Fibroblast of lung (primary cell): ENCODE data around the gene PRDM16. TPM values are rescaled to one million over a fixed set of nuclear protein-coding genes. Genes with fewer than 3 reads are reported as not detected.

ENCODE experiments used
- DNase-seq, 2 donors: peaks; one replicate each; pipeline versions ENCODE4 v3.0.0 to v3.0.0-alpha.2; 2010; ENCODE audit warnings: low read depth in 2 of 2
- H2AFZ ChIP-seq: 2 replicates; pipeline ENCODE4 v1.5.1; 2012; ENCODE audit warnings: low read length, control low read depth, inconsistent platforms
- H3K27ac ChIP-seq: 2 replicates; pipeline ENCODE4 v1.5.1; 2011; ENCODE audit warnings: low read length, control low read depth; ENCODE audit not compliant: insufficient read depth
- H3K27me3 ChIP-seq: 2 replicates; pipeline ENCODE4 v1.5.1; 2011; ENCODE audit warnings: mild to moderate bottlenecking, low read length; ENCODE audit not compliant: control insufficient read depth, insufficient read depth
- H3K36me3 ChIP-seq: 2 replicates; pipeline ENCODE4 v1.5.1; 2011; ENCODE audit warnings: low read length; ENCODE audit not compliant: control insufficient read depth, insufficient read depth
- H3K4me1 ChIP-seq: 2 replicates; pipeline ENCODE4 v1.5.1; 2011; ENCODE audit warnings: low read length; ENCODE audit not compliant: control insufficient read depth, insufficient read depth; ENCODE audit errors: extremely low read depth
- H3K4me2 ChIP-seq: 2 replicates; pipeline ENCODE4 v1.5.1; 2011; ENCODE audit warnings: low read length, control low read depth; ENCODE audit not compliant: insufficient read depth; ENCODE audit errors: extremely low read depth
- H3K4me3 ChIP-seq, 4 experiments: fragments of 200-600 bp in 1 of 4; sonication (generic) in 1 of 4; replicated peaks in 1 of 4; 2 replicates each; pipeline ENCODE4 v1.5.1; 2011 to 2016; ENCODE audit warnings: low read length in 4 of 4, low read depth in 3 of 4, mild to moderate bottlenecking in 3 of 4, control low read depth in 2 of 4, inconsistent platforms in 1 of 4, mixed read lengths in 1 of 4; ENCODE audit not compliant: insufficient read depth in 1 of 4; ENCODE audit errors: control extremely low read depth in 1 of 4
- H3K79me2 ChIP-seq: 2 replicates; pipeline ENCODE4 v1.5.1; 2012; ENCODE audit warnings: mild to moderate bottlenecking, low read length, inconsistent platforms; ENCODE audit not compliant: control insufficient read depth, insufficient read depth
- H3K9ac ChIP-seq: 2 replicates; pipeline ENCODE4 v1.5.1; 2011; ENCODE audit warnings: mild to moderate bottlenecking, low read length, control low read depth; ENCODE audit not compliant: insufficient read depth
- H3K9me3 ChIP-seq: 2 replicates; pipeline ENCODE4 v1.5.1; 2012; ENCODE audit warnings: low read depth, low read length; ENCODE audit not compliant: control insufficient read depth, insufficient read depth
- H4K20me1 ChIP-seq: 2 replicates; pipeline ENCODE4 v1.5.1; 2011; ENCODE audit warnings: low read length; ENCODE audit not compliant: control insufficient read depth, insufficient read depth; ENCODE audit errors: extremely low read depth
- CTCF ChIP-seq, 2 donors: IDR thresholded peaks in 1 of 2; conservative IDR thresholded peaks in 1 of 2; 1 replicate in 1 of 2; 2 replicates in 1 of 2; pipeline ENCODE4 v1.5.1; 2011 to 2012; ENCODE audit warnings: low read length in 2 of 2, control low read depth in 1 of 2, inconsistent platforms in 1 of 2, low read depth in 1 of 2, mild to moderate bottlenecking in 1 of 2
- EZH2 ChIP-seq: IDR thresholded peaks from 2 replicates; pipeline ENCODE4 v1.5.1; 2012; ENCODE audit warnings: low read length, control low read depth, mild to moderate bottlenecking; ENCODE audit errors: missing control alignments
- polyA plus RNA-seq, 2 donors: library from polyadenylated mRNA; depleted of rRNA in 1 of 2; stranded (reverse) in 1 of 2; unstranded in 1 of 2; fragments of >200 nt; gene quantifications; 2 replicates each; pipeline ENCODE4 v1.2.1, GENCODE V29; 2011 to 2012; ENCODE audit warnings: missing spikeins in 1 of 2
- total RNA-seq: library from RNA; depleted of rRNA; stranded (reverse); fragments of >200 nt; gene quantifications from 2 replicates; pipeline ENCODE4 v1.2.1, GENCODE V29; 2014

PRDM16 gene
- total and polyA plus RNA-seq, 2 donors (not counting 1 experiment from before 2014, with no cell fraction given), result 0.30 to 1.8 TPM

- Histone ChIP-seq H3K27ac (no peak overlapping the region), H3K9ac (no peak overlapping the region), H3K27me3 (peaks cover 3% of the 10 kb centered on the region), H4K20me1 (no peaks in the 10 kb centered on the region), H3K79me2 (no peaks in the 10 kb centered on the region), H3K36me3 (no peaks in the 10 kb centered on the region), H3K4me1 (no peaks in the 10 kb centered on the region), H3K4me2 (no peak overlapping the region), H3K9me3 (no peaks in the 10 kb centered on the region), H3K4me3 (no peak overlapping the region), H2AFZ (no peak overlapping the region)
- TF ChIP-seq EZH2, result no peak
- no peak for TF ChIP-seq CTCF (conservative IDR thresholded peaks at IDR 0.05 in 1 of 2, IDR thresholded peaks at IDR 0.05 in 1 of 2; ENCODE audit: low read depth in 1 of 2, low read length in 2 of 2)
- no peak for DNase-seq
These were observed 253.5 kb downstream of the PRDM16 start for GRCh38 chr1:3322450-3323020.

GRCh38 chr1:3323021-3323795, 254.2 kb downstream of the PRDM16 start:
- DNase-seq, result peak in 1 of 2 donors; percentile 23
- Histone ChIP-seq H3K9me3 (no peaks in the 10 kb centered on the region), H3K4me3 (no peak overlapping the region), H3K9ac (no peak overlapping the region), H4K20me1 (no peaks in the 10 kb centered on the region), H3K27me3 (peaks cover 3% of the 10 kb centered on the region), H3K4me2 (no peak overlapping the region), H3K4me1 (no peaks in the 10 kb centered on the region), H2AFZ (no peak overlapping the region), H3K79me2 (no peaks in the 10 kb centered on the region), H3K27ac (no peak overlapping the region), H3K36me3 (no peaks in the 10 kb centered on the region)
- TF ChIP-seq CTCF (conservative IDR thresholded peaks at IDR 0.05 in 1 of 2, IDR thresholded peaks at IDR 0.05 in 1 of 2; ENCODE audit: low read depth in 1 of 2, low read length in 2 of 2), result no peak
- TF ChIP-seq EZH2, result no peak

- Histone ChIP-seq H3K9ac (no peak overlapping the region), H3K4me2 (no peak overlapping the region)
- TF ChIP-seq CTCF (conservative IDR thresholded peaks at IDR 0.05 in 1 of 2, IDR thresholded peaks at IDR 0.05 in 1 of 2; ENCODE audit: low read depth in 1 of 2, low read length in 2 of 2) (no peak), EZH2 (no peak)
These were observed 255.0 kb downstream of the PRDM16 start for GRCh38 chr1:3323796-3324703.

More at GRCh38 chr1:3323796-3324703, 255.0 kb downstream of the PRDM16 start:
- Histone ChIP-seq H4K20me1 (no peaks in the 10 kb centered on the region), H3K4me3 (no peak overlapping the region), H3K9me3 (no peaks in the 10 kb centered on the region), H3K79me2 (no peaks in the 10 kb centered on the region), H2AFZ (no peak overlapping the region), H3K27me3 (peaks cover 3% of the 10 kb centered on the region), H3K4me1 (no peaks in the 10 kb centered on the region), H3K27ac (no peak overlapping the region), H3K36me3 (no peaks in the 10 kb centered on the region)
- DNase-seq, result no peak
